Central memory CD8-positive, alpha-beta T cell (primary cell): ENCODE results near the gene KIRREL3.
"Not testable (repeated sequence)": the region's sequence is repeated elsewhere in the genome, so short reads cannot be mapped to it uniquely, and the experiment has no call there.

ENCODE experiments used
- ATAC-seq: fragments of 150-1000 bp; cut with Tn5 transposase; replicated peaks from 2 replicates; pipeline ENCODE4 v1.10.0; 2022; ENCODE audit warnings: mild to moderate bottlenecking, moderate FRiP score, moderate number of reproducible peaks; ENCODE audit not compliant: poor library complexity, severe bottlenecking; ENCODE audit errors: extremely low read depth
- DNase-seq, 2 donors: peaks; one replicate each; pipeline ENCODE4 v3.0.0; 2021; ENCODE audit warnings: low spot score in 2 of 2
- H3K27ac Mint-ChIP-seq: one replicate; pipeline ENCODE4 v1.8.0; 2022; ENCODE audit warnings: low read depth, mild to moderate bottlenecking, moderate library complexity, mixed read lengths
- H3K27me3 Mint-ChIP-seq: one replicate; pipeline ENCODE4 v1.8.0; 2022; ENCODE audit warnings: mixed read lengths
- H3K36me3 Mint-ChIP-seq: one replicate; pipeline ENCODE4 v1.8.0; 2022; ENCODE audit warnings: mild to moderate bottlenecking, moderate library complexity, mixed read lengths; ENCODE audit not compliant: insufficient read depth
- H3K4me1 Mint-ChIP-seq: one replicate; pipeline ENCODE4 v1.8.0; 2022; ENCODE audit warnings: mixed read lengths
- H3K4me3 Mint-ChIP-seq: one replicate; pipeline ENCODE4 v1.8.0; 2022; ENCODE audit warnings: mild to moderate bottlenecking, moderate library complexity, mixed read lengths
- H3K9me3 Mint-ChIP-seq: one replicate; pipeline ENCODE4 v1.8.0; 2022; ENCODE audit warnings: mixed read lengths

The KIRREL3 gene

DNA sequence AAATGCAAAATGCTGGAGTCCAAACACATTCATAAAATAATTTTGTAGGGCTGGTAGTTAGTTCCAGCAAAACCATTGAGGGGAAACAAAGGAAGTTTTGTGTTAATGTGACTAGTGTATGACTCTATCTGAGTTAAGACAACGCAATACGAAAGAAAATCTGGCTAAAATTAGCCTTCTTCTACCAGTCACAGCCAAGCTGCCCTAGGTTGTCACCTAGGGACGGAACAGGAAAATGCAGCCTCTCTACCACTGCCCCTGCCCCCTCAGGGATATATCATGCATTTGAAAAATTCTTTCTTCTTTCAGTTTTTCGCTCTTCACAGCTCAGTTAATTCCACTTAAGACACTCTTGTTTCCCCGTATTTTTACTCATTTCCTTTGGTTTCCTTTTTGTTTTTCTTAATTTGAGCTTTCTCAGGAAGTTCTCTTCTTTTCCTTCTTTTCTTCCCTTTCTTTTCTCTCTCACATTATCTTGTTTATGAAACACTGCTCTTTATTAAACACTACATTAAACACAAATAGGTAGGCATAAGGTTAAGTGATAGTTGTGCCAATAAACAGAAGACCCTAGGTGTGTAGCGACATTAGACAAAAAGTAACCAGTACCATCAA lies 30.6 kb downstream of the KIRREL3 start:
- Mint-ChIP-seq H3K27me3 (peaks cover 50% of the 10 kb centered on the region), H3K4me1 (no peaks in the 10 kb centered on the region), H3K9me3 (peaks cover 12% of the 10 kb centered on the region), H3K27ac (no peak overlapping the region), H3K4me3 (no peak overlapping the region), H3K36me3 (no peaks in the 10 kb centered on the region)
- no peak for DNase-seq
- ATAC-seq, result no peak

DNA sequence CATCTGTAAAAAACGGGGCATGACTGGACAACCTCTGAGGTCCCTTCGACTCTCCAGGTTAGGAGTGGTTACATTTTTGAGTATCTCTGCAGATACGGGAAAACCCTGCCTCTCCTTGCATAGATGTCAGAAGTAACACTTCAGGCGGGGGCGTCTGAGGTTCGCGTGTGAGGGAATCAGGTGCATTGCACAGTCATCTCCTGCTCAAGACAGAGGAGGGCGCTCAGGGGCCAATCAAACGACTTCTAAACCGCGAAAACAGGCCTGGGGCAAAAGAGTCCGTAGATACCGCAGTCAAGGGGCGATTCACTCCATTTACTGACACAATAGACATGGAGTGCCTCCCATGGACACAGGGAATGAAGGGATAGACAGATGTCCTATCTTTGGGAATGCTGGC lies 31.7 kb downstream of the KIRREL3 start:
- DNase-seq, result no peak
- no peak for ATAC-seq
- peaks cover 60% of the 10 kb centered on the region for H3K27me3 Mint-ChIP-seq
- no peaks in the 10 kb centered on the region for H3K4me1 Mint-ChIP-seq
- no peaks in the 10 kb centered on the region for H3K36me3 Mint-ChIP-seq
- no peak overlapping the region for H3K4me3 Mint-ChIP-seq
- H3K9me3 Mint-ChIP-seq, result peaks cover 12% of the 10 kb centered on the region
- no peak overlapping the region for H3K27ac Mint-ChIP-seq

DNA sequence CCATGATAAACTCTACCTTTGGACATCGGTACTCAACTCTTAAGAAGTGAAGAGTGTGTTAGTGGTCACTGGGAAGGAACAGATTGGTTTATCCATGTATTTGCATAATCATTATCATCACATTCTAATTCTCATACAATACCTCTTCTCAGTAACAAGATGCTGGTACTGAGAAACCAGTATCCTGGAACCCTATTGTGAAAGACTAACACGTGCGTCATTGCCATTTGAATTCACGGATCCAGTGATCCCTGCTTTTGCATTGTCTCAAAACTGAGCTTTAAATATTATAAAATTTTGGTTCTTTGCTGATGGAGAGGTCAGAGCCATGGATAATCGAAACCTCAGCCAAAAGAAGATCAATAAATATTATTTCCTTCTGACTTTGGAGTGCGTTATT lies 35.2 kb downstream of the KIRREL3 start:
- Mint-ChIP-seq H3K4me3 (no peak overlapping the region), H3K27ac (no peak overlapping the region), H3K9me3 (no peaks in the 10 kb centered on the region), H3K27me3 (peaks cover 58% of the 10 kb centered on the region), H3K4me1 (no peaks in the 10 kb centered on the region), H3K36me3 (no peaks in the 10 kb centered on the region)
- DNase-seq, result no peak
- ATAC-seq, result no peak

DNA sequence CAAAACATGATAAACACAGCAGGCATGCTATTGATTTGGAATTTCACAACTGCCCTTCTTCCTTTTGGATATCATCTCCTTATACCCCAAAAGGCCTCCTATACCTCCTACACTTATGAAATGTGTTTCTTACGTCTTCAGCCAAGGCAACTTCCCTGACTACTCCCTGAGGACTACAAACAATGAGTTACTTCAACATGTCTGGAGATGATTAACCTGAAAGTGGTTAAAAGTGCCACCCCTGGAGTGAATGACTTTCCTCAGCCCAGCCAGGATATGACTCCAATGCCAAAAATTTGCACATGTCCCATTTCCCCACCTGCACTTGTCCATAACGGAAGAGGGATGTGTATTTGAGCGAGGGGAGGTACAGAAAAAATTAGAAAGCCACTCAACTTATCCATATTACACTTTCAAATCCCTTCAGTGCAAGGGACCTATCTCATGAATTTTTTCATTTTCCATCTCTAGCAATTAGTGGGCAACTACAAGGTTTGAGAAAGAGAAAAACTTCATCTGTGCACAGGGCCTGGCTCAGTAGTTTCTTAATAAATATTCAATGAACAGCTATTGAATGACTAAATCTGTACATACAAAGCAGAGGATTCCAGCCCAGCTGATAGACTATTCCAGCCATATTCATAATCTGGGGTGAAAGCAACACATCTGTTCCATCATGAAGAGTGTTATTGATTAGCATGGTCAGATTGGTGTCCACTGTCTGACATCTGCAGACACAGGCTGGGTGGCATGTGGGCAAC lies 36.8 kb downstream of the KIRREL3 start:
- DNase-seq, result no peak
- no peaks in the 10 kb centered on the region for H3K36me3 Mint-ChIP-seq
- H3K4me1 Mint-ChIP-seq, result no peaks in the 10 kb centered on the region
- H3K27ac Mint-ChIP-seq, result no peak overlapping the region
- peaks cover 6% of the 10 kb centered on the region for H3K9me3 Mint-ChIP-seq
- peaks cover 58% of the 10 kb centered on the region for H3K27me3 Mint-ChIP-seq
- ATAC-seq, result no peak
- H3K4me3 Mint-ChIP-seq, result no peak overlapping the region

DNA sequence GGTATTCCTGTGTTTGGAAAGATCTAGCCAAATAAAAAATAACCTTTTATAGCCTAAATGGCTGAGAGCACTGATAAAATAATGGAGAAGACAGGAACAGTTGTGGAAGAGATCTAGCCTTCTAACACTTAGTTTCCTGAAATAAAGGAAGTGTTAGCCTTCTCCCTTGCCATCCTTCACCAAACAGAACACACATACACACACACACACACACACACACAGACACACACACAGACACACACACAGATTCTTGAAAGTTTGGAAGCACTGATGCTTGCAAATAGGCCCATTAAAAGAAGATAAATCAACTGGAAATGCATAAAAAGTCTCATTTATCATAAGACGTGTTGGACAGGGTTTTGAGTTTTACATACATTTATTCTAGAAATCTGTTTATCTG lies 37.5 kb downstream of the KIRREL3 start:
- Mint-ChIP-seq H3K36me3 (no peaks in the 10 kb centered on the region), H3K9me3 (peaks cover 6% of the 10 kb centered on the region), H3K27ac (no peak overlapping the region), H3K4me3 (no peak overlapping the region), H3K27me3 (peaks cover 53% of the 10 kb centered on the region), H3K4me1 (no peaks in the 10 kb centered on the region)
- no peak for DNase-seq
- no peak for ATAC-seq

DNA sequence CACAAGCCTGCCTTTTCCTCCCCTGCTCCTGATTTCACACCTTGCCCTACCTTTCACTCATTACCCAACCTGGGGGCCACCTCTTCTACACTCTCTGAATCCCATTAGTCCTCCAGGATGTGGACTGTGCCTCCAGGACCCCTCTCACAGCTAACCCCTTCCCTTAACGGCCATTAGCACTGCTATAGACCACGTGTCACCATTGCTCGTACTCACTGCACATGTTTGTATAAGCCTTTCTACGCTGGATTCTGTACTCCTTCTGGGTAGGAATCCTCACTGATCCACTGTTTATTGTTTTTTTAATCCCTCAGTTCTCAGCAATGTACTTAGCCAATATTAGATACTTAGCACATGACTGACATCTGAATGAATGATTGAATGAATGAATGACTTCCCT lies 40.9 kb downstream of the KIRREL3 start:
- Mint-ChIP-seq H3K27ac (no peak overlapping the region), H3K4me1 (no peaks in the 10 kb centered on the region), H3K9me3 (peaks cover 6% of the 10 kb centered on the region), H3K36me3 (no peaks in the 10 kb centered on the region), H3K4me3 (no peak overlapping the region), H3K27me3 (peaks cover 38% of the 10 kb centered on the region)
- no peak for DNase-seq
- no peak for ATAC-seq

DNA sequence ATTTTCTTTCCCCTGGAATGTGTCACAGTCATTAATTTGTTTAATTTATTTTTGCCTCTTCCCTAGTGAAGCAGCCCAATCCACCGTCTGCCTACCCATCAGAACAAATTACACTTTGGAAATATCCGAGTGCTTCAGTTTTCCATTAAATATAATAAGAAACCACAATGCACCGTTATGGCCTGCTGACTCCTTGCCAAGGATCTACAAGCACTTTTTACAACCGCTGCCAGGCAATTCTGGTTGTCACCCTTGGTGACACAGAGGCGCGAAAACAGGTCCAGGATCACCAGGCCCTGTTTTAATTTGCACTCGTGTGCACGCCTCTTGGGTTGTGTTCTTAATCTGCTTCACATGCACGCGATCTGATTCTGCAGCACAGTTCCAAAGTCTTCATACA lies 43.9 kb downstream of the KIRREL3 start:
- ATAC-seq (no peak), DNase-seq (no peak)
- Mint-ChIP-seq H3K4me3 (no peak overlapping the region), H3K9me3 (peaks cover 6% of the 10 kb centered on the region), H3K27me3 (peaks cover 16% of the 10 kb centered on the region), H3K4me1 (no peaks in the 10 kb centered on the region), H3K36me3 (no peaks in the 10 kb centered on the region), H3K27ac (no peak overlapping the region)

DNA sequence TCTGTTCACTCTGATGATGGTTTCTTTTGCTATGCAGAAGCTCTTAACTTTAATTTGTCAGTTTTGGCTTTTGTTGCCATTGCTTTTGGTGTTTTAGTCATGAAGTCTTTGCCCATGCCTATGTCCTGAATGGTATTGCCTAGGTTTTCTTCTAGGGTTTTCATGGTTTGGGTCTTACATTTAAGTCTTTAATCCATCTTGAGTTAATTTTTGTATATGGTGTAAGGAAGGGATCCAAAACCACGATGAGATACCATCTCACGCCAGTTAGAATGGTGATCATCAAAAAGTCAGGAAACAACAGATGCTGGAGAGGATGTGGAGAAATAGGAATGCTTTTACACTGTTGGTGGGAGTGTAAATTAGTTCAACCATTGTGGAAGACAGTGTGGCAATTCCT lies 48.0 kb downstream of the KIRREL3 start:
- not testable (repeated sequence) for H3K27ac Mint-ChIP-seq, ATAC-seq, DNase-seq, H3K4me1 Mint-ChIP-seq, H3K4me3 Mint-ChIP-seq, H3K27me3 Mint-ChIP-seq, H3K9me3 Mint-ChIP-seq, H3K36me3 Mint-ChIP-seq

DNA sequence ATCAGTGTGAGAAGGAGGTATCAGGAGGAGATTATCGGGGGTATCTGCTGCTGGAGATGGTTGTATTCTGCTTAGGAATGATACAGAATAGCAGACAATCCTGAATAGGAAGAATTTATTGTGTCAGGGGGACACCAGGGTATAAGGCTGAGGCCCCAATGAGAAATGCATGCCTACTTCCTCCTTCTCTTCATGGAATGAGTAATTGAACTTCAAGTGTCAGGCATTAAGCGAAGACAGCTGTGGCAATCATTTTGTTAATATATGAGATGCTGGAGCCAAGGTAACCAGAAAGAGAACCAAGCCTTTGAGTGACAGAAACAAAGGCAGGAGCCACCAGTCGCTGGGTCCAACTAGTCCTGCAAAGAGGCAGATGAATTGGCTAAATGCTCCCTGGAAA lies 49.1 kb downstream of the KIRREL3 start:
- no peak overlapping the region for H3K27ac Mint-ChIP-seq
- no peak for ATAC-seq
- no peak for DNase-seq
- H3K9me3 Mint-ChIP-seq, result no peaks in the 10 kb centered on the region
- no peaks in the 10 kb centered on the region for H3K4me1 Mint-ChIP-seq
- H3K36me3 Mint-ChIP-seq, result no peaks in the 10 kb centered on the region
- no peak overlapping the region for H3K4me3 Mint-ChIP-seq
- H3K27me3 Mint-ChIP-seq, result no peaks in the 10 kb centered on the region

DNA sequence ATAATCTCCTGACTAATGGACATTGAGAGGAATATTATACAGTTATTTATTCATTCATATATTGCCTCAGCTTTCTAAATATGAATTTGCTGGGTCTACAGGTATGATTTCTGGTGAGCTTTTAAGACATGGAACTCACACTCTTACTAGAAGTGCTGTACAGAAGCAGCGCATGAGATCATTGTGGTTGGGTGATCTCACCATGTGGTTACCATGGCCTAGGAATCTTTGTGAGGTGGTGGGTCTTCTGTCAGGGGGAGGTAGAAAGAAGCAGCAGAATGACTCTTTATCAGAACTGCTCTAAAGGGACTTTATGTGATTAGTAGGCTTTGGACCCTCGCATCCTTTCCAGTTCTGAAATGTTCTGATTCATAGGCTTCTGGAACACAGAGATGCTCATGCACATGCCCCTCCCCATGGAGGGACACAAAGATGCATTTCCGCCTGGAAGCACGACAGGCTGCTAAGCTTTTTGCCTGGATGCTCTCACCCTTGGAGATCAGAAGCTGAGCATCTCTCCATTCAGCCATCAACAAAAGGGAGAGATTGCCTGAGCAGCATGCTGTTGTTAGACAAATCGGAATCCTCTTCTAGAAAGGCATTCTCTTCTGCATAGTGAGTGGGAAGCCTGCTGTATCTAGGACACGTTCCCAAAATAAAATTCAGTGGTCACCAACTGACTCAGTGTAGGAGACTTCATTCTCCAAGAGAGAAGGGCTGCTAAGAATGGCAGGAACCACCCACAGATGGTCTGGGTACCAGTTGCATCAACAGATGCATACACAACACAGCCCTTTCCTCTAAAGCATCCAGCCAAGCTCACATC lies 51.3 kb downstream of the KIRREL3 start:
- no peaks in the 10 kb centered on the region for H3K27me3 Mint-ChIP-seq
- no peaks in the 10 kb centered on the region for H3K36me3 Mint-ChIP-seq
- no peaks in the 10 kb centered on the region for H3K4me1 Mint-ChIP-seq
- H3K4me3 Mint-ChIP-seq, result no peak overlapping the region
- ATAC-seq (no peak), DNase-seq (no peak)
- no peak overlapping the region for H3K27ac Mint-ChIP-seq
- no peaks in the 10 kb centered on the region for H3K9me3 Mint-ChIP-seq

DNA sequence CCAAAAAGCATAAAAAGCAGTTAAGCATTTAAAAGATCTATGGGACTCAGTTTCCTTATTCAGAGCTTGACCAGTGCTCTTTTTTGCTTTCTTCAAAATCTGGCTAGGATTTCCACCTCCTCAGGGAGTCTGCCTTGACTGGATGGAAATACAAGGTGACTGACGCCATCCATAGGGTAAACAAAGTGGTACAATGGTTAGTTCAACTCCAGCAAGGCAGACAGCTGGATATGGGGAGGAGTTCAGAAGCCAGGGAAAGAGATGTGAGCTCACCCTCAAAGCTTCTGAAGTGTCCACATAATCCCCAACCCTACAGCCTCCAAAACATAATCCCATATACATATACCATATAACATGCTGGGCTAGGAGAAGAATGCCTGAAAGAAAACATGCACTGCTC lies 52.0 kb downstream of the KIRREL3 start:
- Mint-ChIP-seq H3K4me3 (no peak overlapping the region), H3K36me3 (no peaks in the 10 kb centered on the region), H3K4me1 (no peaks in the 10 kb centered on the region), H3K9me3 (no peaks in the 10 kb centered on the region), H3K27me3 (no peaks in the 10 kb centered on the region), H3K27ac (no peak overlapping the region)
- no peak for DNase-seq
- ATAC-seq, result no peak

DNA sequence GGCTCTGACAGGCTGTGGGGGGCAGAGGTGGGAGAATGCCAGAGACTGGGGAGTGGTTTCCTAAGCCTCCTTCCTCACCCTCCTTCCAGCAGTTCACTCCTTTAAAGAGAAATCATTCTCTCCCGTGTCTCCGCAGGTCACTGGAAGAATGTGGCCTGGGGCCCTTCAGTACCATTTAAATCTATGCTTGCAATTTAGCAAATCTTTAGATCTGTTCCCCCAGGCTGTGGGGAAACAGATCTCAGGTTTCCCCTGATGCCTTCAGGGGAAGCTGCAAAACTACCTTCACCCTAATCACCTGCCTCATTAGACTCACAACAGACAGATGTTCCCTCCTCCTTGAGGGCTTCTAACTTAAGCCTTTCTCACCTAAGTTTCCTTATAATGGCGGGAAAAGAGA lies 55.3 kb downstream of the KIRREL3 start:
- DNase-seq (no peak), ATAC-seq (no peak)
- no peaks in the 10 kb centered on the region for H3K27me3 Mint-ChIP-seq
- no peaks in the 10 kb centered on the region for H3K4me1 Mint-ChIP-seq
- no peaks in the 10 kb centered on the region for H3K36me3 Mint-ChIP-seq
- H3K27ac Mint-ChIP-seq, result no peak overlapping the region
- no peaks in the 10 kb centered on the region for H3K9me3 Mint-ChIP-seq
- H3K4me3 Mint-ChIP-seq, result no peak overlapping the region

DNA sequence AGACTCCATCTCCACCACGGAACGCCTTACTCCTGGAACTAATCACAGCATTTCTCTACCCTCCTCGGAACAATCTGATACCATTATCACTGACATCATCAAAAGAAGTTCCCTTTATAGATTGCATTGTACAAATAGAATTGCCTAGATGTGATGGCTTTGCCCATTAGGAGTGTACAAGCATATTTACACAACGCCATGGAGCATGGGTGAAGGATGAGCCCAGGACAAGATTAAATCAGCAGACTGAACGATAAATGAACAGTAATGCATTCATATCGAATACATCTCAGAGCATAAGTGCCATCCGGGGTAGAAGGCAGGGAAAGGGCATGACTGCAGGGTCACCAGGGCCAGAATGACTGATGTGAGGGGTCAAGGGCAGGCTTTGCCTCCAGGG lies 57.3 kb downstream of the KIRREL3 start:
- Mint-ChIP-seq H3K4me3 (no peak overlapping the region), H3K4me1 (no peaks in the 10 kb centered on the region), H3K9me3 (no peaks in the 10 kb centered on the region), H3K27ac (no peak overlapping the region), H3K27me3 (no peaks in the 10 kb centered on the region), H3K36me3 (no peaks in the 10 kb centered on the region)
- ATAC-seq (no peak), DNase-seq (no peak)
